Measurements from ENCODE around the gene ZNF185. TPM values are rescaled to one million over a fixed set of nuclear protein-coding genes. Genes with fewer than 3 reads are reported as not detected.

The ZNF185 gene
- polyA plus RNA-seq, 2 donors: 217 to 220 TPM

- H3K4me3 ChIP-seq (ENCODE audit: low read depth in 1 of 2, low read length in 2 of 2): no peak overlapping the region
- H3K27me3 ChIP-seq (ENCODE audit: control insufficient read depth in 1 of 2, insufficient read depth in 2 of 2, low read length in 2 of 2): no peaks in the 10 kb centered on the region
- whole genome bisulfite sequencing, 2 donors: 55 to 72% methylated on average over 7 of the region's 7 CpGs
- no peaks in the 10 kb centered on the region for H3K9me3 ChIP-seq (ENCODE audit: control insufficient read depth in 2 of 2, insufficient read depth in 1 of 2, low read depth in 1 of 2, low read length in 1 of 2)
- no peak overlapping the region for H3K27ac ChIP-seq (ENCODE audit: low read depth in 2 of 2, low read length in 1 of 2)
- peaks cover 0 to 5% of the 10 kb centered on the region in 2 donors for H3K4me1 ChIP-seq (ENCODE audit: control insufficient read depth in 2 of 2, insufficient read depth in 2 of 2, low read length in 1 of 2)
- peaks cover 0 to 25% of the 10 kb centered on the region in 2 donors for H3K36me3 ChIP-seq (ENCODE audit: control insufficient read depth in 2 of 2, insufficient read depth in 2 of 2, low read length in 1 of 2)
These were observed 14.8 kb downstream of the ZNF185 start for GRCh38 chrX:152912641-152913040.

DNA sequence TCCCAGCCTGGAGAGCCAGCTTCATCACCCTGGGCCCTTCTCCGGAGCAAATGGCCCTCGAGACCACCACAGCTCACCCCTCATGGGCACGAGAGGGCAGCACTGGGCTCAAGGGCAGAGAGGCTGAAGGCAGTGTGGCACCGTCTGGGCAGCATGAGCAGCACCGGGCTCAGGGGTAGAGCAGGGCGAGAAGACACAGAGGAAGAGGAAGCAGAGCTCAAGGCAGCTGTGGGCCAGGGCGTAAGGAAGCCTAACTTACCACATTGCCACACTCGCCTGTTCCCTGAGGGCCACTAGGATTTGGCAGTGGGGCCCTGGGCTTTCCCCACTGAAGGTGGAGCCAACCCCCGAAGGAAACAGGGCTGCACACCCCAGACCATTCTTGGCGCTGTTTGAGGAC, 15.5 kb downstream of the ZNF185 start:
- Histone ChIP-seq H3K4me1 (ENCODE audit: control insufficient read depth in 2 of 2, insufficient read depth in 2 of 2, low read length in 1 of 2) (peaks cover 0 to 5% of the 10 kb centered on the region in 2 donors), H3K27ac (ENCODE audit: low read depth in 2 of 2, low read length in 1 of 2) (no peak overlapping the region), H3K4me3 (ENCODE audit: low read depth in 1 of 2, low read length in 2 of 2) (no peak overlapping the region), H3K9me3 (ENCODE audit: control insufficient read depth in 2 of 2, insufficient read depth in 1 of 2, low read depth in 1 of 2, low read length in 1 of 2) (no peaks in the 10 kb centered on the region), H3K27me3 (ENCODE audit: control insufficient read depth in 1 of 2, insufficient read depth in 2 of 2, low read length in 2 of 2) (no peaks in the 10 kb centered on the region), H3K36me3 (ENCODE audit: control insufficient read depth in 2 of 2, insufficient read depth in 2 of 2, low read length in 1 of 2) (peaks cover 0 to 29% of the 10 kb centered on the region in 2 donors)
- 54 to 70% methylated on average over 10 of the region's 10 CpGs for whole genome bisulfite sequencing, 2 donors

GRCh38 chrX:152913910-152914309, 16.0 kb downstream of the ZNF185 start:
- Histone ChIP-seq H3K27me3 (ENCODE audit: control insufficient read depth in 1 of 2, insufficient read depth in 2 of 2, low read length in 2 of 2) (no peaks in the 10 kb centered on the region), H3K36me3 (ENCODE audit: control insufficient read depth in 2 of 2, insufficient read depth in 2 of 2, low read length in 1 of 2) (peaks cover 0 to 28% of the 10 kb centered on the region in 2 donors), H3K4me3 (ENCODE audit: low read depth in 1 of 2, low read length in 2 of 2) (no peak overlapping the region), H3K27ac (ENCODE audit: low read depth in 2 of 2, low read length in 1 of 2) (no peak overlapping the region), H3K4me1 (ENCODE audit: control insufficient read depth in 2 of 2, insufficient read depth in 2 of 2, low read length in 1 of 2) (peaks cover 0 to 5% of the 10 kb centered on the region in 2 donors), H3K9me3 (ENCODE audit: control insufficient read depth in 2 of 2, insufficient read depth in 1 of 2, low read depth in 1 of 2, low read length in 1 of 2) (no peaks in the 10 kb centered on the region)
- 91 to 94% methylated on average over 6 of the region's 6 CpGs for WGBS, 2 donors

DNA sequence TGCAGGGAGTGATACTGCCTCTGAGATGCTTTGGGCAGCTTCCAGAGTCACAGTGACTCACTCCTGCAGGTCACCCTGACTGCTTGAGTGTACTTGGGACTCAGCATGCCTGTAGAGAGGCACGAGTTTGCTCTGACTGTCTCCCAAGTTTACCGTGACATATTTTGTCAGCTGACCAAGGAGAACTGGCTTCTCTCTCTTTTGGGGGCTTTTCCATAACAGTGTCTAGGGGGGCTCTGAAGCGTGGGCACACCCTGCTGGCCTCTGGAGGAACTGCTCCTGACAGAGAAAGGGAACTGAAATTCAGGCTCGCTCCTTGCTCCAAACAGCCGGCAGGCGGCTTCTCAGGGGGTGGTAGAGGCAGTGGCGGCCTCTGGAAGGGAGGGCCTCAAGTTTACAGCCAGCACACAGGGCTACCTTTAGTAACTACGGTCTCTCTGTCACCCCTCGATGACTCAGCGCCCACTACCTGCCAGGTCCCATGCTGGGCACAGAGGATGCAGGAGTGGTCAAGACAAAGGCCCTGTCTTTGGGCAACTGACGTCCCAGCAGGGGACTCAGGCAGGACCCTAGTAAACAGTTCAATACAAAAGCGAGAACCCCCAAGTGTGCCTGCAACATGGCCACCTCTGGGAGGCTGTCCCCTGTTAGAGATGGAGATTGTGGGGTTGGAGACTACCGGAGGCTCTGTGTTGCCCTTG, 17.8 kb downstream of the ZNF185 start:
- Histone ChIP-seq H3K4me3 (ENCODE audit: low read depth in 1 of 2, low read length in 2 of 2) (no peak overlapping the region), H3K4me1 (ENCODE audit: control insufficient read depth in 2 of 2, insufficient read depth in 2 of 2, low read length in 1 of 2) (peaks cover 0 to 5% of the 10 kb centered on the region in 2 donors), H3K27me3 (ENCODE audit: control insufficient read depth in 1 of 2, insufficient read depth in 2 of 2, low read length in 2 of 2) (no peaks in the 10 kb centered on the region), H3K9me3 (ENCODE audit: control insufficient read depth in 2 of 2, insufficient read depth in 1 of 2, low read depth in 1 of 2, low read length in 1 of 2) (no peaks in the 10 kb centered on the region), H3K36me3 (ENCODE audit: control insufficient read depth in 2 of 2, insufficient read depth in 2 of 2, low read length in 1 of 2) (peaks cover 0 to 38% of the 10 kb centered on the region in 2 donors), H3K27ac (ENCODE audit: low read depth in 2 of 2, low read length in 1 of 2) (no peak overlapping the region)
- 39 to 49% methylated on average over 13 of the region's 13 CpGs for WGBS, 2 donors

GRCh38 chrX:152917656-152918579, 20.1 kb downstream of the ZNF185 start:
- WGBS, 2 donors: 70 to 76% methylated on average over 21 of the region's 21 CpGs
- H3K9me3 ChIP-seq (ENCODE audit: control insufficient read depth in 2 of 2, insufficient read depth in 1 of 2, low read depth in 1 of 2, low read length in 1 of 2): no peaks in the 10 kb centered on the region
- H3K36me3 ChIP-seq (ENCODE audit: control insufficient read depth in 2 of 2, insufficient read depth in 2 of 2, low read length in 1 of 2): peaks cover 0 to 40% of the 10 kb centered on the region in 2 donors
- H3K4me3 ChIP-seq (ENCODE audit: low read depth in 1 of 2, low read length in 2 of 2): no peak overlapping the region
- no peaks in the 10 kb centered on the region for H3K27me3 ChIP-seq (ENCODE audit: control insufficient read depth in 1 of 2, insufficient read depth in 2 of 2, low read length in 2 of 2)
- no peak overlapping the region for H3K27ac ChIP-seq (ENCODE audit: low read depth in 2 of 2, low read length in 1 of 2)
- no peaks in the 10 kb centered on the region for H3K4me1 ChIP-seq (ENCODE audit: control insufficient read depth in 2 of 2, insufficient read depth in 2 of 2, low read length in 1 of 2)

GRCh38 chrX:152918707-152919106, 20.8 kb downstream of the ZNF185 start:
- no peak overlapping the region for H3K27ac ChIP-seq (ENCODE audit: low read depth in 2 of 2, low read length in 1 of 2)
- H3K36me3 ChIP-seq (ENCODE audit: control insufficient read depth in 2 of 2, insufficient read depth in 2 of 2, low read length in 1 of 2): peaks cover 0 to 42% of the 10 kb centered on the region in 2 donors
- WGBS, 2 donors: 48 to 84% methylated on average over 7 of the region's 7 CpGs
- H3K27me3 ChIP-seq (ENCODE audit: control insufficient read depth in 1 of 2, insufficient read depth in 2 of 2, low read length in 2 of 2): no peaks in the 10 kb centered on the region
- no peaks in the 10 kb centered on the region for H3K4me1 ChIP-seq (ENCODE audit: control insufficient read depth in 2 of 2, insufficient read depth in 2 of 2, low read length in 1 of 2)
- no peaks in the 10 kb centered on the region for H3K9me3 ChIP-seq (ENCODE audit: control insufficient read depth in 2 of 2, insufficient read depth in 1 of 2, low read depth in 1 of 2, low read length in 1 of 2)
- H3K4me3 ChIP-seq (ENCODE audit: low read depth in 1 of 2, low read length in 2 of 2): no peak overlapping the region

DNA sequence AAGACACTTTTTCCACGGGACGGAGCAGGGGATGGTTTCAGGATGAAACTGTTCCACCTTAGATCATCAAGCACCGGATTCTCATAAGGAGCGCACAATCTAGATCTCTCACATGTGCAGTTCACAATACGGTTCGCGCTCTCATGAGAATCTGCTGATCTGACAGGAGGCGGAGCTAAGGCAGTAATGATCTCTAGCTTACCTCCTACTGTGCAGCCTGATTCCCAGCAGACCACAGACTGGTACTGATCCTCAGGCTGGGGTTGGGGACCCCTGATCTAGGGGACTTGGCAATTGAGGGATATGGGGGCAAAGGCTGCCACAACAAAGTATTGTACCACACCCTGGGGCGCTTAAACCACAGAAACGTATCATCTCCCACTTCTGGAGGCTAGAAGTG, 25.7 kb downstream of the ZNF185 start:
- WGBS, 2 donors: 74% methylated on average over 10 of the region's 10 CpGs
- no peaks in the 10 kb centered on the region for H3K27me3 ChIP-seq (ENCODE audit: control insufficient read depth in 1 of 2, insufficient read depth in 2 of 2, low read length in 2 of 2)
- no peaks in the 10 kb centered on the region for H3K9me3 ChIP-seq (ENCODE audit: control insufficient read depth in 2 of 2, insufficient read depth in 1 of 2, low read depth in 1 of 2, low read length in 1 of 2)
- H3K36me3 ChIP-seq (ENCODE audit: control insufficient read depth in 2 of 2, insufficient read depth in 2 of 2, low read length in 1 of 2): peaks cover 0 to 26% of the 10 kb centered on the region in 2 donors
- H3K4me3 ChIP-seq (ENCODE audit: low read depth in 1 of 2, low read length in 2 of 2): no peak overlapping the region
- H3K27ac ChIP-seq (ENCODE audit: low read depth in 2 of 2, low read length in 1 of 2): no peak overlapping the region
- peaks cover 0 to 3% of the 10 kb centered on the region in 2 donors for H3K4me1 ChIP-seq (ENCODE audit: control insufficient read depth in 2 of 2, insufficient read depth in 2 of 2, low read length in 1 of 2)

DNA sequence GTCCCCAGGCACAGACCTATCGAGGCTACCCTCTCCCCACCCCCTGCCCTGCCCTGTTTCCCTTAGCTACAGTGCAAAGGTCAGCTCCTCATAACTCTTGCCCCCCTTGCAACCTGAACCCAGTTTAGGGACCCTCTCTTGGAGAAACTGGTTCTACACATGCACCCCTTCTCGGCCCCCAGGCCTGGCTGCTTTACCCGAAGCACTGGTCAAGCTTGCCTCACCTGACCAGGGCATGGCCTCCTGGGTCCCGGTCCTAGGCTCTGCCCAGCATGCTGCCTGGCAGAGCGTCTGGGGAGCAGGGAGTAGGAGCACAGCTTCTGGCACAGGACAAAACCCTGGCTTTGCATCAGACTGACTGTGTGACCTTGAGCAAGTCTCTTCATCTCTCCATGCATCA, 28.0 kb downstream of the ZNF185 start:
- Histone ChIP-seq H3K4me3 (ENCODE audit: low read depth in 1 of 2, low read length in 2 of 2) (no peak overlapping the region), H3K36me3 (ENCODE audit: control insufficient read depth in 2 of 2, insufficient read depth in 2 of 2, low read length in 1 of 2) (peaks cover 0 to 19% of the 10 kb centered on the region in 2 donors), H3K9me3 (ENCODE audit: control insufficient read depth in 2 of 2, insufficient read depth in 1 of 2, low read depth in 1 of 2, low read length in 1 of 2) (no peaks in the 10 kb centered on the region), H3K27me3 (ENCODE audit: control insufficient read depth in 1 of 2, insufficient read depth in 2 of 2, low read length in 2 of 2) (no peaks in the 10 kb centered on the region), H3K4me1 (ENCODE audit: control insufficient read depth in 2 of 2, insufficient read depth in 2 of 2, low read length in 1 of 2) (peaks cover 0 to 3% of the 10 kb centered on the region in 2 donors), H3K27ac (ENCODE audit: low read depth in 2 of 2, low read length in 1 of 2) (no peak overlapping the region)
- WGBS, 2 donors: 45 to 67% methylated on average over 5 of the region's 5 CpGs

DNA sequence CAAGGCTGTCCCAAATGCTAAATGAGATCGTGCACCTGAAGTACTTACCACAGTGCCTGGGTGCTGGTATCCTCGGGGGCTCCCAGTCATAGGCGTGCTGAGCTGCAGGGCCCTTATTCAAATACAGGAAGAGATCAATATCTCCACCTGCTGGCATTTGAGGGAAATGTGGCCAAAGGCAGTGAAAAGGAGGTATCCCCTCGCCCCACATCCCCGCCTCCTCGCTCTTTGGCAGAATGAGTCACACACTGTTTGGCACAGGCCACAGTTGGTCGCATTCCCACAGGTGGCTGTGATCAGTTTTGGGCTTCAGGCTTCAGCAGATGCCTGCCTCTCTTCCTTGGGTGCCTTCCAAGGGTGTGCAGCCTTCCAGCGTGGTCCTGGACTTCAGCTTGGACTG, 28.4 kb downstream of the ZNF185 start:
- H3K9me3 ChIP-seq (ENCODE audit: control insufficient read depth in 2 of 2, insufficient read depth in 1 of 2, low read depth in 1 of 2, low read length in 1 of 2): no peaks in the 10 kb centered on the region
- peaks cover 0 to 3% of the 10 kb centered on the region in 2 donors for H3K4me1 ChIP-seq (ENCODE audit: control insufficient read depth in 2 of 2, insufficient read depth in 2 of 2, low read length in 1 of 2)
- WGBS, 2 donors: 6 to 9% methylated on average over 8 of the region's 8 CpGs
- H3K36me3 ChIP-seq (ENCODE audit: control insufficient read depth in 2 of 2, insufficient read depth in 2 of 2, low read length in 1 of 2): peaks cover 0 to 17% of the 10 kb centered on the region in 2 donors
- H3K27ac ChIP-seq (ENCODE audit: low read depth in 2 of 2, low read length in 1 of 2): no peak overlapping the region
- H3K27me3 ChIP-seq (ENCODE audit: control insufficient read depth in 1 of 2, insufficient read depth in 2 of 2, low read length in 2 of 2): no peaks in the 10 kb centered on the region
- no peak overlapping the region for H3K4me3 ChIP-seq (ENCODE audit: low read depth in 1 of 2, low read length in 2 of 2)
